Esophagus muscularis mucosa (tissue), 2 donors: ENCODE data around the gene OR51A7.

Source experiments
- POLR2A ChIP-seq: fragments of 450-650 bp; IDR thresholded peaks from one replicate; pipeline ENCODE4 v1.6.1; 2017; ENCODE audit warnings: antibody characterized with exemption, moderate library complexity, mild to moderate bottlenecking, low read depth
- POLR2AphosphoS5 ChIP-seq, 2 donors: sonication (generic); formaldehyde crosslinking; IDR thresholded peaks; one replicate each; pipeline ENCODE4 v1.6.1; 2017; ENCODE audit warnings: antibody characterized with exemption in 2 of 2

DNA sequence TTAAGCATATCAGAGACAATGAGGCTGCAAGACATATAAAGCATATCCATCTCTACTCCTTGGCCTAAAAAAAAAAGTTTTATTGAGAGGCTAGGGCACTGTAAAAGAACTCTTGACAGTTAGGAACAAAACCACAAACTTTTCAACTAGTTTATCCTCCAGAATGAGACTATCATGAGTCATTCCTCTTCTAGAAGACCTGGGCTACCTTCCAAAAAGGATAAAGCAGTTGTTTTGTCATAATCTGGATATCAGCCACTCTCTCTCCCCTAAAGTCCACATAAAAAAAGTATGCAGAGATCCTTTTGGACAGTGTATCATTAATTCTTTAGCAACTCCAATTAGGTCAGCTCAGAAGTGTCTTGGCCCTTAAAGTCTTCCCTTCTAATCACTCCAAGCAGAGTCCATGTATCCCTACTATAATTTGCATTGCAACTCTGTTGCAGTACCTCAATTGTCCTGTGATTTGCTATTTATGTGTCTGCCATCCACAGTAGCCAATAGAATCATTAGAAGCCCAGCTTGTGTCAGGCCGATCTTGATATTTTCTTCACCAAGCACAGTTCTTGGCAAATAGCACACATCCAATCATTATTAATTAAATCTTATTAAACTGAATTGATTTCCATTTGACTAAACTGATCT lies 11.5 kb upstream of the OR51A7 start:
- TF ChIP-seq POLR2A (no peak), POLR2AphosphoS5 (IDR thresholded peaks at IDR 0.05) (no peak)
